ENCODE data around the gene GPR137.
"Not testable (repeated sequence)": the region's sequence is repeated elsewhere in the genome, so short reads cannot be mapped to it uniquely, and the experiment has no call there.

GPR137 gene

GRCh38 chr11:64299847-64300648 is 14.4 kb downstream of the GPR137 start, which contains the start of gene CATSPERZ:
CATSPERZ (plus strand) TSS chr11:64300358; CDS start chr11:64300411, 53 bp downstream.
- Histone ChIP-seq H3K27ac (ENCODE audit: low read depth, low read length) (no peak within 1 kb of the TSS), H3K9ac (ENCODE audit: low read depth, low read length) (0 out of 2 replicates have a peak within 1 kb of the TSS, but pooled peaks have one; percentile 16), H3K36me3 (ENCODE audit: control insufficient read depth, insufficient read depth, low read length) (no peaks in the 10 kb centered on the region), H3K27me3 (ENCODE audit: control insufficient read depth, insufficient read depth, low read length) (peaks cover 69% of the 10 kb centered on the region), H3K9me3 (ENCODE audit: control insufficient read depth, insufficient read depth, low read length) (no peaks in the 10 kb centered on the region), H3K4me1 (ENCODE audit: control insufficient read depth, insufficient read depth, low read length) (peaks cover 8% of the 10 kb centered on the region; the same call in 1 of the 2 replicates), H3K4me3 (ENCODE audit: low read depth, low read length) (peak within 1 kb of the TSS; percentile 54)

DNA sequence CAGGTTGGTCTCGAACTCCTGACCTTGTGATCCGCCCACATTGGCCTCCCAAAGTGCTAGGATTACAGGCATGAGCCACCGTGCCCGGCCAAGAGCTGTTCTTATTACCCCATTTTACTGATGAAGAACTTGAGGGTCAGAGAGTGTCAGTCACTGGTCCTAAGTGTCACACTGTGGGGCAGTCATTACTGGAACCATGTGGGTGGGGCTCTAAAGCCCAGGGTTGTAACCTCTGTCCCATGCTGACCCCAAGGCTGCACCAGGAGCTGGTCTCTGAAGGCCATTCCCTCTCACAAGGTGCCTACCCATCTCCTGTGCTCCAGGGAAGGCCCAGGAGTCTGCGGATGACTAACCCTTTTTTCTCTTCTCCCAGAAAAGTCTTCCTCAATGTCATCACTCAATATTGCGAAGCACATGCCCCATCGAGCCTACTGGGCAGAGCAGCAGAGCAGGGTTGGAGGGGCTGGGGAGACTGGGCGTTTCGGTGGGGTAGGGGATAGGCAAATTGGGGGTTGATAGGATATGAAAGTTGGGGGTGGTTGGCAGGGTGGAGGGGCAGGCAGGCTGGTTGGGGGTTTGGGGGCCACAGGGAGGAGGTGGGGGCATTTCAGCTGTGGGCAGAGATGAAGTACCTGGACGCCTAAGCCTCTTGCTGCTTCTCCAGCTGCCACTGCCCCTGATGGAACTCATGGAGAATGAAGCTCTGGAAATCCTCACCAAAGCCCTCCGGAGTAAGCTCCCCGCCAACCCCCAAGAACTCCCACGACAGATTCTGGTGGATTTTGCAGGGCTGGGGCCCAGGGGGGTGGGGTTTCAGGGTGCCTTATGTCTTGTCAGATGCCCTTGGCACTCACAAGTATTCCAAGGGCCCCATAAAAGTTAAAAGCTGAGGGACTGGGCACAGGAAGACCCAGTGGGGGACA is 17.7 kb downstream of the GPR137 start:
- Histone ChIP-seq H3K9ac (ENCODE audit: low read depth, low read length) (no peak overlapping the region), H3K36me3 (ENCODE audit: control insufficient read depth, insufficient read depth, low read length) (peaks cover 9% of the 10 kb centered on the region), H3K4me1 (ENCODE audit: control insufficient read depth, insufficient read depth, low read length) (peaks cover 14% of the 10 kb centered on the region; the same call in 1 of the 2 replicates), H3K4me3 (ENCODE audit: low read depth, low read length) (no peak overlapping the region), H3K27me3 (ENCODE audit: control insufficient read depth, insufficient read depth, low read length) (peaks cover 36% of the 10 kb centered on the region), H3K27ac (ENCODE audit: low read depth, low read length) (no peak overlapping the region), H3K9me3 (ENCODE audit: control insufficient read depth, insufficient read depth, low read length) (no peaks in the 10 kb centered on the region)

GRCh38 chr11:64304032-64304315 is 18.3 kb downstream of the GPR137 start:
- no peak overlapping the region for H3K9ac ChIP-seq (ENCODE audit: low read depth, low read length)
- H3K9me3 ChIP-seq (ENCODE audit: control insufficient read depth, insufficient read depth, low read length): no peaks in the 10 kb centered on the region
- H3K27me3 ChIP-seq (ENCODE audit: control insufficient read depth, insufficient read depth, low read length): peaks cover 30% of the 10 kb centered on the region
- peaks cover 9% of the 10 kb centered on the region for H3K36me3 ChIP-seq (ENCODE audit: control insufficient read depth, insufficient read depth, low read length)
- H3K4me3 ChIP-seq (ENCODE audit: low read depth, low read length): peak overlapping the region; percentile 67
- peaks cover 14% of the 10 kb centered on the region; the same call in 1 of the 2 replicates for H3K4me1 ChIP-seq (ENCODE audit: control insufficient read depth, insufficient read depth, low read length)
- H3K27ac ChIP-seq (ENCODE audit: low read depth, low read length): peak overlapping the region; percentile 100

DNA sequence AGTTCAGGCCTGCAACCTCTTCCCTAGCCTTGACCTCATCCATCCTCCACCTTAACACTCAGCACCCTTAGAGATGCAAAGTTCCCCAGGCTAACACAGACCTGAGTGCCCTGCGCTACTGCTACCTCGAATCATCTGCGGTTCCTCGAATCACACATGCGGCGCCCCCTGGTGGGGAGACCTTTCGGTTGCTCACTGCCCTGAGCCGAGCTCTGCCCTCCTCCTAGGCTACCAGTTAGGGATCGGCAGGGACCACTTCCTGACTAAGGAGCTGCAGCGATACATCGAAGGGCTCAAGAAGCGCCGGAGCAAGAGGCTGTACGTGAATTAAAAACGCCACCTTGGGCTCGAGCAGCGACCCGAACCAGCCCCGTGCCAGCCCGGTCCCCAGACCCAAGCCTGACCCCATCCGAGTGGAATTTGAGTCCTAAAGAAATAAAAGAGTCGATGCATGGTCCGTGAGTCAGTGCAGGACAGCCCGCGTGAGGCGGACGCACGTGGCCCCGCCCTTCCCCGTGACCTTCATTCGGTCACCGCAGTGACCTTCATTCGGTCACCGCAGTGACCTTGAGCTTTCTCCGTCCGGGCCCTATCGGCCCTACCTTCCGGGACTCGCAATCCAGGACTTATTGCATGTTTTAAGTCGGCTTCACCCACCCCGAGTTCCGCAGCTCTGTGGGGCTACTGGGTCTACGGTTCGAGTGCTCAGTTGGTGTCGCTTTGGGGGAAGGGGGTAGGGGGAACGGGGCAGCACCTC is 18.8 kb downstream of the GPR137 start:
- Histone ChIP-seq H3K9ac (ENCODE audit: low read depth, low read length) (peak overlapping the region; percentile 87), H3K4me1 (ENCODE audit: control insufficient read depth, insufficient read depth, low read length) (peaks cover 14% of the 10 kb centered on the region; the same call in 1 of the 2 replicates), H3K27me3 (ENCODE audit: control insufficient read depth, insufficient read depth, low read length) (peaks cover 24% of the 10 kb centered on the region), H3K27ac (ENCODE audit: low read depth, low read length) (peak overlapping the region; percentile 100), H3K9me3 (ENCODE audit: control insufficient read depth, insufficient read depth, low read length) (no peaks in the 10 kb centered on the region), H3K36me3 (ENCODE audit: control insufficient read depth, insufficient read depth, low read length) (peaks cover 9% of the 10 kb centered on the region), H3K4me3 (ENCODE audit: low read depth, low read length) (peak overlapping the region; percentile 67)

- peaks cover 17% of the 10 kb centered on the region for H3K27me3 ChIP-seq (ENCODE audit: control insufficient read depth, insufficient read depth, low read length)
- H3K4me1 ChIP-seq (ENCODE audit: control insufficient read depth, insufficient read depth, low read length): peaks cover 14% of the 10 kb centered on the region; the same call in 1 of the 2 replicates
- H3K9me3 ChIP-seq (ENCODE audit: control insufficient read depth, insufficient read depth, low read length): no peaks in the 10 kb centered on the region
- H3K9ac ChIP-seq (ENCODE audit: low read depth, low read length): peak within 1 kb of the TSS; percentile 87
- H3K36me3 ChIP-seq (ENCODE audit: control insufficient read depth, insufficient read depth, low read length): peaks cover 9% of the 10 kb centered on the region
- peak within 1 kb of the TSS; percentile 80 for H3K4me3 ChIP-seq (ENCODE audit: low read depth, low read length)
- peak within 1 kb of the TSS; percentile 100 for H3K27ac ChIP-seq (ENCODE audit: low read depth, low read length)
These were observed 19.5 kb downstream of the GPR137 start, which contains the start of gene ESRRA for GRCh38 chr11:64305075-64305690. ESRRA (plus strand) TSS chr11:64305524; CDS start chr11:64307180, 1,656 bp downstream.

DNA sequence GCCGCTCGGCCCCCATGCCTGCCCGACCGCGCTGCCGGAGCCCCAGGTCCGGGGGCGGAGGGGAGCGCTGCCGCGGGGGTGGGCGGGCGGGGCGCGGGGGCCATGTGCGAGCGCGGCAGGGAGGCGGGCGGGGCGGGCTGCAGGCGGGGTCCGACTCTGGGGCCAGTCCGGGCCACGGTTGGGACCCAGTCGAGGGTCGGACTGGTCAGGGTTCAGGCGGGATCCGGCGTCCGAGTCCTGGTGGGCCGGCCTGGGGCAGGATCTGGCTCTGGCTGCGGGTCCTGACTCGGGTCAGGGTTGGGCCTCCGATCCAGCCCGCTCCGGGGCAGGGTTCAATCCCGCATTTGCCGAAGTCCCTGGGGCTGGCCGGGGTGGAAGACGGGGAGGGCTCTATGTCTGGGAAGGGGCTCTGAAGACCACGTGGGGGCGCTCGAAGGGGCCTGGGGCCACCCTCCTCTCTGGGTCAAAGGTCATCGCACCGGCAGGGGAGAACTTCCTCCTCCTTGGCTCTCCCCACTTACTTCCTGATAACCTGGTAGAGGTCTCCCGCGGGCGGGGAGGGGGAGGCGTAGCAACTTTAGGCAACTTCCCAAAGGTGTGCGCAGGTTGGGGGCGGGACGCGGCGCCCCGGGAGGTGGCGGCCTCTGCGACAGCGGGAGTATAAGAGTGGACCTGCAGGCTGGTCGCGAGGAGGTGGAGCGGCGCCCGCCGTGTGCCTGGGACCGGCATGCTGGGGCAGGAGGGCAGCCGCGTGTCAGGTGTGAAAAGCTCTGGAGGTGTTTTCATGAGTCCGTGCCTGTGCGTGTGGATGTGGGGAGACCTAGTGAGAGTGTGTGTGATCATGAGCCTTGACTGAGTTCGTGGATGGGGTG is 20.3 kb downstream of the GPR137 start:
- Histone ChIP-seq H3K27me3 (ENCODE audit: control insufficient read depth, insufficient read depth, low read length) (peaks cover 10% of the 10 kb centered on the region), H3K4me1 (ENCODE audit: control insufficient read depth, insufficient read depth, low read length) (peaks cover 11% of the 10 kb centered on the region; the same call in 1 of the 2 replicates), H3K36me3 (ENCODE audit: control insufficient read depth, insufficient read depth, low read length) (peaks cover 9% of the 10 kb centered on the region), H3K9ac (ENCODE audit: low read depth, low read length) (peak overlapping the region; percentile 69), H3K9me3 (ENCODE audit: control insufficient read depth, insufficient read depth, low read length) (no peaks in the 10 kb centered on the region), H3K27ac (ENCODE audit: low read depth, low read length) (peak overlapping the region; percentile 92), H3K4me3 (ENCODE audit: low read depth, low read length) (peak overlapping the region; percentile 80)

GRCh38 chr11:64306563-64306875 is 20.9 kb downstream of the GPR137 start:
- peaks cover 5% of the 10 kb centered on the region for H3K27me3 ChIP-seq (ENCODE audit: control insufficient read depth, insufficient read depth, low read length)
- H3K4me1 ChIP-seq (ENCODE audit: control insufficient read depth, insufficient read depth, low read length): peaks cover 11% of the 10 kb centered on the region; the same call in 1 of the 2 replicates
- peaks cover 9% of the 10 kb centered on the region for H3K36me3 ChIP-seq (ENCODE audit: control insufficient read depth, insufficient read depth, low read length)
- no peaks in the 10 kb centered on the region for H3K9me3 ChIP-seq (ENCODE audit: control insufficient read depth, insufficient read depth, low read length)
- H3K27ac ChIP-seq (ENCODE audit: low read depth, low read length): peak overlapping the region; percentile 92
- H3K9ac ChIP-seq (ENCODE audit: low read depth, low read length): peak overlapping the region; percentile 61
- H3K4me3 ChIP-seq (ENCODE audit: low read depth, low read length): peak overlapping the region; percentile 80

- peaks cover 11% of the 10 kb centered on the region; the same call in 1 of the 2 replicates for H3K4me1 ChIP-seq (ENCODE audit: control insufficient read depth, insufficient read depth, low read length)
These were observed 21.4 kb downstream of the GPR137 start for GRCh38 chr11:64306876-64307622.

DNA sequence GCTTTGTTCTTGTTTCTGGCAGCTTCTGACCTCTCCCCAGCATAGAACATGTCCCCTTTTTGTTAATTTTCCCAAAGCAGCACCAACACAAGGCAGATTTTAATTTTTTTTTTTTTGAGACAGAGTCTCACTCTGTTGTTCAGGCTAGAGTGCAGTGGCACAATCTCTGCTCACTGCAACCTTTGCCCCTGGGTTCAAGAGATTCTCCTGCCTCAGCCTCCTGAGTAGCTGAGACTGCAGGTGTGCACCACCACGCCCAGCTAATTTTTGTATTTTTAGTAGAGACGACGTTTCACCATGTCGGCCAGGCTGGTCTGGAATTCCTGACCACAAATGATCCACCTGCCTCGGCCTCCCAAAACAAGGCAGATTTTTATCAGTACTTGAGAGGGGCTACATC is 22.1 kb downstream of the GPR137 start:
- H3K36me3 ChIP-seq (ENCODE audit: control insufficient read depth, insufficient read depth, low read length): not testable (repeated sequence)

More at GRCh38 chr11:64306876-64307622, 21.4 kb downstream of the GPR137 start:
- Histone ChIP-seq H3K9me3 (ENCODE audit: control insufficient read depth, insufficient read depth, low read length) (no peaks in the 10 kb centered on the region), H3K36me3 (ENCODE audit: control insufficient read depth, insufficient read depth, low read length) (peaks cover 9% of the 10 kb centered on the region), H3K9ac (ENCODE audit: low read depth, low read length) (peak overlapping the region; percentile 61; the same call in 1 of the 2 replicates), H3K27me3 (ENCODE audit: control insufficient read depth, insufficient read depth, low read length) (no peaks in the 10 kb centered on the region; the same call in 1 of the 2 replicates), H3K4me3 (ENCODE audit: low read depth, low read length) (peak overlapping the region; percentile 80), H3K27ac (ENCODE audit: low read depth, low read length) (peak overlapping the region; percentile 92)

More for the DNA sequence above, 22.1 kb downstream of the GPR137 start:
- not testable (repeated sequence) for H3K27me3 ChIP-seq (ENCODE audit: control insufficient read depth, insufficient read depth, low read length); H3K9me3 ChIP-seq (ENCODE audit: control insufficient read depth, insufficient read depth, low read length); H3K4me3 ChIP-seq (ENCODE audit: low read depth, low read length); H3K9ac ChIP-seq (ENCODE audit: low read depth, low read length); H3K27ac ChIP-seq (ENCODE audit: low read depth, low read length)
- peaks cover 11% of the 10 kb centered on the region; the same call in 1 of the 2 replicates for H3K4me1 ChIP-seq (ENCODE audit: control insufficient read depth, insufficient read depth, low read length)
